Chondrocyte (in vitro differentiated cells): ENCODE results near the gene PNMA8C. TPM values are rescaled to one million over a fixed set of nuclear protein-coding genes. Genes with fewer than 3 reads are reported as not detected.
"Not testable (repeated sequence)": the region's sequence is repeated elsewhere in the genome, so short reads cannot be mapped to it uniquely, and the experiment has no call there.

ENCODE experiments used
- DNase-seq: peaks from one replicate; pipeline ENCODE4 v3.0.0; 2021; ENCODE audit warnings: mixed read lengths, low spot score
- H3K27ac Mint-ChIP-seq: one replicate; pipeline ENCODE4 v1.8.0; 2021; ENCODE audit warnings: mild to moderate bottlenecking, moderate library complexity, mixed read lengths; ENCODE audit not compliant: unreplicated experiment
- H3K27me3 Mint-ChIP-seq: 2 replicates; pipeline ENCODE4 v1.8.0; 2021; ENCODE audit warnings: low read depth, mixed read lengths
- H3K36me3 Mint-ChIP-seq: 2 replicates; pipeline ENCODE4 v1.8.0; 2021; ENCODE audit warnings: low read depth, mixed read lengths
- H3K4me1 Mint-ChIP-seq: 2 replicates; pipeline ENCODE4 v1.8.0; 2021; ENCODE audit warnings: low read depth, mild to moderate bottlenecking, mixed read lengths
- H3K4me3 Mint-ChIP-seq: one replicate; pipeline ENCODE4 v1.8.0; 2021; ENCODE audit warnings: mild to moderate bottlenecking, moderate library complexity, mixed read lengths; ENCODE audit not compliant: unreplicated experiment
- H3K9me3 Mint-ChIP-seq: 2 replicates; pipeline ENCODE4 v1.8.0; 2021; ENCODE audit warnings: low read depth, mixed read lengths
- CTCF ChIP-seq: fragments of 200-600 bp; sonication (generic); IDR thresholded peaks from 2 replicates; pipeline ENCODE4 v1.5.0; 2021; ENCODE audit warnings: antibody characterized with exemption, mild to moderate bottlenecking, moderate library complexity
- total RNA-seq: library from RNA; stranded (reverse); gene quantifications from 3 replicates; pipeline ENCODE4 v1.2.1, GENCODE V29; 2021

The PNMA8C gene
- total RNA-seq, 1 donor from 2014 or later = 0.20 TPM

DNA sequence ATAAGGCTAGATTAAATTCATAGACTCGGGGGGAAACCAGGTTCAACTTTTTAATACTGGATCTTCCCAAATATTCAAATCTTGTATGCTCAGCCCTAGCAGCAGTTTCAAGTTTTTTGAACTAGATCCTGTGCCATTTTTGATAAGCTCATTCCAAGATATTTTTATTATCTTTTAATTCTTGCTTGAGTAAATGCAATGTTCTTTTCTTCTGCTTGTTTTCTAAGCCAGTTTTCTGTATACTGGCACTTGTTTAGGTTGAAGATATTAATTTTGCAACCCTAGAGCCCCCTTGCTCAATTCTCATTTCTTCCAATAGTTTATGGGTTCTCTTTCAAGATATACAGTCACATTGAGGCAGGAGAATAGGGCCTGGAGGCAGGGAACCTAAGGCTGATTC, 13.1 kb upstream of the PNMA8C start:
- TF ChIP-seq CTCF = no peak
- Mint-ChIP-seq H3K4me1 (peaks cover 16% of the 10 kb centered on the region), H3K9me3 (no peaks in the 10 kb centered on the region), H3K4me3 (no peak overlapping the region), H3K27me3 (no peaks in the 10 kb centered on the region), H3K27ac (peak overlapping the region; percentile 11), H3K36me3 (no peaks in the 10 kb centered on the region)
- no peak for DNase-seq

- not testable (repeated sequence) for H3K27me3 Mint-ChIP-seq, H3K27ac Mint-ChIP-seq, H3K4me1 Mint-ChIP-seq, H3K9me3 Mint-ChIP-seq, H3K4me3 Mint-ChIP-seq, DNase-seq, H3K36me3 Mint-ChIP-seq
Measured at GRCh38 chr19:46435689-46436088, 7.0 kb upstream of the PNMA8C start.

DNA sequence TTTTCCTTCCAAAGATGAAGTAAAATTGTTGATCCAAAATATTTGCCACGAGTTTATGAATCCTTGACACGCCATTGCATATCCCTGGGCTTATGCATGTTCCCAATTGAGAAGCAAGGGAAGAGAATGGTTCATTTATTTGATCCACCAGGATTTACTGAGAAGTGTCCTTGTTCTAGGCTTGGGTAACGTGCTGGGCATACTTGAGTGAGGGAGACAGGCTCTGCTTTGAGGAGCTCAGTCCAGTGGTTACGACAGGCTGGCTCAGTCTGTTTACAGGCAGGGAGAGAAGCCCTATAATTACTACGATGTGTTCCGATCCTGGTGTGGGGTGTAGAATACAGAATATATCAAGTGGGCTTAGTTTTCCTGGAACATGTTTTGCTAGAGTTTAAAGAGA, 6.3 kb upstream of the PNMA8C start:
- no peaks in the 10 kb centered on the region for H3K27me3 Mint-ChIP-seq
- no peak for DNase-seq

GRCh38 chr19:46433470-46433869, 4.7 kb upstream of the PNMA8C start:
- H3K36me3 Mint-ChIP-seq, H3K4me1 Mint-ChIP-seq, H3K27ac Mint-ChIP-seq, H3K27me3 Mint-ChIP-seq, H3K4me3 Mint-ChIP-seq, DNase-seq, H3K9me3 Mint-ChIP-seq: not testable (repeated sequence)

More for the DNA sequence above, 6.3 kb upstream of the PNMA8C start:
- Mint-ChIP-seq H3K4me3 (no peak overlapping the region), H3K36me3 (no peaks in the 10 kb centered on the region), H3K27ac (no peak overlapping the region), H3K9me3 (no peaks in the 10 kb centered on the region), H3K4me1 (no peaks in the 10 kb centered on the region)
- no peak for TF ChIP-seq CTCF

DNA sequence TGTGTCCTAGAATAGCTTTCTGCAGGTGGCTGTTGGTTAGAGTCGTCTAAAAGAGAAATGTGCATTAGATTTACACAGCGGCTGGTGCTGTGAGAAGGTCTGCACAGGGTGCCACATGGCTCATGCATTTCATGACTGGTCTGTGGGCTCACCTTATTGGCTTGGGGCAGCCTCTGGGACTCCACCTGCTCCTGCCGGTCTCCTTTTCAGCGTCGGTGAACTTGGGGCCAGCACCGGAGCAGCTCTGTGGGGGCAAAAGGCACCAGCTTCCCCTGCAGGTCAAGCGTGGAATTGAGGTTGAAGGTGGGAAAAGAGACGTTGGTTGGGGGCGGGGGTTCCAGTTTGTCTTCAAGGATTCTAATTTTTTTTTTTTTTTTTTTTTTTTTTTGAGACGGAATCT, 3.1 kb upstream of the PNMA8C start:
- no peaks in the 10 kb centered on the region for H3K9me3 Mint-ChIP-seq

DNA sequence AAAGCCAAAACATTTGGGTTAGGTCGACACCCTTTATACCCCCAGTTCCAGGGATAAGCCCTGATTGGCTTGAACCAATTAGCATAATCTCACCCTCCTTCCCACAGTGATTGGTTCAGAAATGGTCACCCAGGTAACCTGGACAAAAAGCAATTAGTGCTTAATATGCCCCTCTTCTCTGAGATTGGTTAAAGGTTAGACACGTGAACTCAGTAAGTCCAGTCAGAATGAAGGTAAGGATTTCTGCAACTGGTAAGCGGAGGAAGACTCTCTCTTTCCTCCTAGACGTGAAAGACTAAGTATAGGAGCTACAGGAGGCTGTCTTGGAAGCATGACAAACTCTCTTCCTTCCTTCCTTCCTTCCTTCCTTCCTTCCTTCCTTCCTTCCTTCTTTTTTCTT, 1.3 kb upstream of the PNMA8C start:
- no peak for TF ChIP-seq CTCF
- no peaks in the 10 kb centered on the region for H3K36me3 Mint-ChIP-seq
- H3K27ac Mint-ChIP-seq = no peak overlapping the region
- no peak for DNase-seq
- H3K4me1 Mint-ChIP-seq = peaks cover 25% of the 10 kb centered on the region
- H3K27me3 Mint-ChIP-seq = no peaks in the 10 kb centered on the region
- H3K9me3 Mint-ChIP-seq = no peaks in the 10 kb centered on the region
- no peak overlapping the region for H3K4me3 Mint-ChIP-seq

More for the DNA sequence above, 3.1 kb upstream of the PNMA8C start:
- Mint-ChIP-seq H3K4me3 (no peak overlapping the region), H3K4me1 (peaks cover 16% of the 10 kb centered on the region), H3K27me3 (no peaks in the 10 kb centered on the region), H3K36me3 (no peaks in the 10 kb centered on the region), H3K27ac (no peak overlapping the region)
- DNase-seq = no peak
- TF ChIP-seq CTCF = peak; percentile 30
